Activated T-cell treated with anti-CD3 and anti-CD28 coated beads, Interleukin-2, amount 50 U/mL, for 4 hours (primary cell): ENCODE data around the gene GDF10. TPM values are rescaled to one million over a fixed set of nuclear protein-coding genes. Genes with fewer than 3 reads are reported as not detected.
A peak's percentile ranks its signal among the peaks of the same experiment; 100 is the strongest.

Source experiments
- ATAC-seq, 2 donors: fragments of 200-7000 bp; cut with Tn5 transposase; one replicate each; pipeline ENCODE4 v1.10.0; 2021
- DNase-seq: peaks from one replicate; pipeline ENCODE4 v3.0.0-alpha.2; 2020
- H3K27me3 Mint-ChIP-seq: one replicate; pipeline ENCODE4 v1.8.0; 2021; ENCODE audit warnings: low read depth, mixed read lengths
- H3K36me3 Mint-ChIP-seq: one replicate; pipeline ENCODE4 v1.8.0; 2022; ENCODE audit warnings: mixed read lengths; ENCODE audit not compliant: insufficient read depth
- H3K4me1 Mint-ChIP-seq: one replicate; pipeline ENCODE4 v1.8.0; 2021; ENCODE audit warnings: low read depth, mixed read lengths
- H3K4me3 Mint-ChIP-seq: one replicate; pipeline ENCODE4 v1.8.0; 2021; ENCODE audit warnings: mild to moderate bottlenecking, moderate library complexity, mixed read lengths
- H3K9me3 Mint-ChIP-seq: one replicate; pipeline ENCODE4 v1.8.0; 2021; ENCODE audit warnings: mixed read lengths
- total RNA-seq, 3 donors: library from RNA; stranded (reverse); gene quantifications; one replicate each; pipeline ENCODE4 v1.2.1, GENCODE V29; 2021

GDF10 gene, protein sequence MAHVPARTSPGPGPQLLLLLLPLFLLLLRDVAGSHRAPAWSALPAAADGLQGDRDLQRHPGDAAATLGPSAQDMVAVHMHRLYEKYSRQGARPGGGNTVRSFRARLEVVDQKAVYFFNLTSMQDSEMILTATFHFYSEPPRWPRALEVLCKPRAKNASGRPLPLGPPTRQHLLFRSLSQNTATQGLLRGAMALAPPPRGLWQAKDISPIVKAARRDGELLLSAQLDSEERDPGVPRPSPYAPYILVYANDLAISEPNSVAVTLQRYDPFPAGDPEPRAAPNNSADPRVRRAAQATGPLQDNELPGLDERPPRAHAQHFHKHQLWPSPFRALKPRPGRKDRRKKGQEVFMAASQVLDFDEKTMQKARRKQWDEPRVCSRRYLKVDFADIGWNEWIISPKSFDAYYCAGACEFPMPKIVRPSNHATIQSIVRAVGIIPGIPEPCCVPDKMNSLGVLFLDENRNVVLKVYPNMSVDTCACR
- total RNA-seq: under 1 TPM; 0.25 to 0.43 (median 0.37) TPM

DNA sequence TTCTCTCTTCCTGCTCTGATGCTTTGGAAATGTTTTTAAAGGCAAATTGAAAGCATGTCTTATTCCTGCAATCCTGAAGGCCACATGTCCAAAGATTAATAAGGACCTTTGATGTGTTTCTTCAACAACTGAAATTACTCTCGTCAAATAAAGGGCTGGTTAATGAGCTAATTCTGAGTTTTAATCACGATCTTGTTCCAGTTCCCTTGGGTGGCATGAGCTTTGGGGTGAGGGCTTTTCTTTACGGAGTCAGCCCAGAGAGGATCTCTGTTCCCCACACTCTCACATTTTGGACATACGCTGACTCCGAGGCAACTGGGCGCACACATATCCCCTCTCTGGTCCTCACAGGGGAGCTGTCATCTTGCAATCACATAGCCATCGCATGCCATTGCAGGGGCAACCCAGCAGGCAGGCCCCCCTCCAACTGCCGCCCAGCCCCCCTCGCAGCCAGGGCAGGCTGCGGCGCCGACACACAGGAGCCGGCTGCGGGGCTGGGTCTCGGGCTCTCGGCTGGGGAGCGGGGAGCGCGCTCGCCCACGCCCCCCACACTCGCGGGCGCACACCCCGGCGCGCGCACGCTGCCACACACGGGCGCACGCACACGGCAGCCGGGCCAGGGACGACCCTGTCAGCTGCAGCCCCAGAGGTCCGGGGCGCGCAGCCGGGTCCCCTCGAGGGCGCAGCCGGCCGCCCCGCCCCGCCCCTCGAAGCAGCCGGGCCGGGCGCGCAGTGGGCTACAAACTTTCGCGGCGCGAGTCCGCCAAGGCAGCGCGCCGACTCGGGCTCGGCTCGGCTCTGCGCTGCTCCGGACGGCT is at the start of gene GDF10:
GDF10 (plus strand) TSS at position 587 of the 818 bp plus-strand sequence. CDS start 455 bp downstream, outside the sequence.
- Mint-ChIP-seq H3K9me3 (no peaks in the 10 kb centered on the region), H3K4me1 (peaks cover 9% of the 10 kb centered on the region), H3K4me3 (peak within 1 kb of the TSS; percentile 59), H3K27me3 (peaks cover 10% of the 10 kb centered on the region), H3K36me3 (no peaks in the 10 kb centered on the region)
- ATAC-seq (peak; percentile 67 to 70), DNase-seq (peak; percentile 30)

DNA sequence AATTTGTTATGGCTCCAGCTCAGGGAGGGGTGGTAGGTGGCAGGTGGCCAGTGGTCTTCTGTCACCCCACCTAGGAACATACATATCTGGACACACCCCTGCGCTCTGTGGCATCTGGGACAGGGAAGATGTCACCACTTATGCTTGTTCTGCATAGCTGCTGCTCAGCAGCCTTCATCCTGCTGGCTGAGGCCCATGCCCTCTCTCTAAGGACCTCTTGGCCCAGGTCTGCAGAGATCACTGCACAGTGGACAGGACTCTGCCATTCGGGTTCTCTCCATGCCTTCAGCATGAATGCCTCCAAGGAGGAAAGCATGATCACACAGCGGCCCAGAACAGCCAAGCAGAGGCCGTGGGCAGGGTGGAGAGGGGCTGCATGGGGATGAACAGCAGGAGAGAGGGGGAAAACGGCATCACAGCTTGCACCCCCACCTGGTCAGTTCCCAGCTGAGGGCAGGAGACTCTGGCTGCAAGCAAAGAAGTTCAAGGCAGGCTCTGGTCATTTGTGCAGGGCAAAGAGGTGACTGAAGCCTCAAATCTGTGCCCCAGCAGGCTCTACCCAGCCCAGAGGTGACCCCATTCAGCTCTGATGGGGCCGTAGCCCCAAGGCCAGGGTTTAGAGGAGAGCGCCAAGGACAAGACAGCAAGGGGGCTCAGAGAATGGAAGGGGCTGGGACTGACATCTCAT is 47.8 kb upstream of the GDF10 start:
- Mint-ChIP-seq H3K36me3 (no peaks in the 10 kb centered on the region), H3K27me3 (no peaks in the 10 kb centered on the region), H3K4me3 (no peak overlapping the region), H3K9me3 (peaks cover 2% of the 10 kb centered on the region), H3K4me1 (peaks cover 31% of the 10 kb centered on the region)
- ATAC-seq (no peak), DNase-seq (no peak)

DNA sequence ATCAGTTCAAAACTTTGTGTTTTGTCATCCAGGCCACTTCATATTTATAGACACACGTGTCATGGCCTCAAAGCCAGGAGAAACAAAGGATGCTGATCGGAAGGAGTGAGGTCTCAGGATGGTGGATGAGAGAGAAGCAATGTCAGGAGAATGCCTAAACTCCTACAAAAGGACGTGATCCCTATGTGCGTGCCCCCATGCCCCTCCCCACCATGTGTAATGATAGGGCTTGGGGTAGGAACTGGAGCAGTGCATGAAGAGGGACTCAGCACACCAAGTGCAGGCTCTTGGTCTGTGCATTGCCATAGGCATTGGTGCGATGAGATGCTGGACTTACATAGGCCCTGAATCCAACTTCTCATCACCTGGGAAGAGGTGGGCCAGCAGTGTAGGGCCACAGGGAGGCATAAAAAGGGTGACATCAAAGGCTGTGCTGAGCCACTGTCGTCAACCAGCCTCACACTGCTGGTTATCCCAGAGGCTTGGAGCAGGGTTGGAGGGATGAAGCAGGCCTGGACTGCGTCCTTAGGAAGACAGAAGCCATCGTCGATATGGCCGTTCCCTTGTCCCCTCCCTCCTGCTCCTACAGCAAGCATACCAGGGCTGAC is 46.9 kb upstream of the GDF10 start:
- peaks cover 6% of the 10 kb centered on the region for H3K9me3 Mint-ChIP-seq
- no peaks in the 10 kb centered on the region for H3K27me3 Mint-ChIP-seq
- ATAC-seq (no peak), DNase-seq (no peak)
- H3K4me3 Mint-ChIP-seq: no peak overlapping the region
- peaks cover 40% of the 10 kb centered on the region for H3K4me1 Mint-ChIP-seq
- no peaks in the 10 kb centered on the region for H3K36me3 Mint-ChIP-seq

DNA sequence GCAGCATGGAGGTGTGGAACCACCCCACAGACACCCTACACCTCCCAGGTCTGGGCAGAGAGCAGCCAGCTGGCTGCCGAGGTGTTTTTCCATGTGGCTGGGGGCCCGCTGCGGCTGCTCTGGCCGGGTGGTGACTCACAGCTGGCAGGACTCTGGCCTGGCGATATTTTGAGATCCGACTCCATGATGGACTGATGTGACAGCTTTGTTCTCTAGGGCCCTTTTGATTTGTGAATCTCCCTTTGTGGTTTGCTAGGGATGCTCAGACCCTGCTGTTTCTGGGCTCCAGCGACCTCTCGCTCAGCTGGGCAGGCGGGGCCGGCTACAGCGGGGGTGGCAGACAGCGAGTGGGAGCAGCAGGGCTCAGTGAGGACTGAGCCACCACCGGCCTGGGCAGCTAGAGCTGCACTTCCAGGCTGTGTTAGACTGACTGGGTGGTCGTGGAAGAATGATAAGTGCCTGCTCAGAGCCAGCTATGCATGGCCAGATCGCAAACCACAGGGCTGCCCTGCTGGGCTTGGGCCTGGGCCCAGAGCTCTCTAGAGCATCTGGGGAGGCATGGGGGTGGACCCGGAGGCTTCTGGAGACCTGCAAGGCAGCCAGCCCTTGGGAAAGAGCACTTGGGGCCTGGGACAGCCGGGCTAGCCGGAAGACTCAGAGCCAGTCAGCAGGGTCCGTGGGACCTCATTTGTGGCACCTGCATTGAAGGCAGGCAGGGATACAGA is 46.2 kb upstream of the GDF10 start:
- Mint-ChIP-seq H3K4me3 (no peak overlapping the region), H3K9me3 (peaks cover 6% of the 10 kb centered on the region), H3K27me3 (no peaks in the 10 kb centered on the region), H3K4me1 (peaks cover 44% of the 10 kb centered on the region), H3K36me3 (no peaks in the 10 kb centered on the region)
- no peak for DNase-seq
- ATAC-seq: no peak

DNA sequence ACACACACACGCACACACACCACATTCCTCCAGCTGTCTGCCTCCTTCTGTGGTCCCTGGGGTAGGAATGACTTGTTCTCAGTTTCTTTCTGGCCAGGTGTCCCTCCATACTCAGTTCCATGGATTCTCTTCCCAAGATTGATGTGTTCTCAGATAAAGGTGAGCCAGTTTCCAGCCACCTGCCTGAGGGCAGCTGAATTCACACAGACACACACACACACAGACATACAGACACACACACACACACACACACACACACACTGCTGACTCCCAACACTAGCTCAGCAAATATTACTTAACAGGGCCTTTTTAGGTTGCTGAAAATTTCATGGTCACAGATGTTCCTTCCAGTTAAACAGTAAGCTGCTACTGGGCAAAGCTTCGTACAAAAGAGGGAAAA is 45.4 kb upstream of the GDF10 start:
- Mint-ChIP-seq H3K27me3 (no peaks in the 10 kb centered on the region), H3K9me3 (peaks cover 6% of the 10 kb centered on the region), H3K4me1 (peaks cover 51% of the 10 kb centered on the region), H3K4me3 (no peak overlapping the region), H3K36me3 (no peaks in the 10 kb centered on the region)
- ATAC-seq: no peak
- DNase-seq: no peak

DNA sequence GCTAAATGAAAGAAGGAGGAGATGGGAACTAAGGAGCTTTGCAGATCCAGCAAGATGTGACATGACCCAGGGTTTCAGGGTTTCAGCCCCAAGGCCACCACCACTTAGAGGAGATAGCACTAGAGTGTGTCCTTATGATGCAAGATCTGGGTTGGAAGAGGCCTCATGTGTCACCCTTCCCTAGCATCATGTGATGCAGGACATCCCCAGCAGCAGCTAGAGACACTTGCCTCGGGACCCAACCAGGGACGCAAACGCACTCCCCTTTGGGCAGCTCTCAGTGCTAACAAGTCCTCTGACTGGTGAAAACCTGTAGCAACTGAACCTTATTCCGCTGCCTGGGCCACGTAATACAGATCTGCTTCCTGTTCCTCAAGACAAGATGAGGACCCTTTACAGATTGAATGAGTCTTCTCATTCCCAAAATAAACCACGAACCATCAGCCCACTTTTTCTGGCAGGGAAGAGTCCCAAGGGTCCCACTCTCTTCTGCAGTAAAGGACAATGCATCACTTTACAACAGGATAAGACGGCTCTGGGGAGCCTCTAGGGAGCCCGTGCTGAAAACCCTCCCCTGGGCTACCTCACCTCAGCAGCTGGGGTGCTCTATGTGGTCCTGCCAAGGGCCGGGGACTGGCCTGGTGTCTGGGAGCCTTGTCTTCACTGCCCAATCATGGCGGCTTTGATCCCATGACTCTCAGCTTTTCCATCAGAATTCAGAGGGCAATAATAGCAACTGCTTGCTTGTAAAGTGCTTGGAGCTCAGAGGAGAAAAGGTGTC is 44.8 kb upstream of the GDF10 start:
- H3K9me3 Mint-ChIP-seq: peaks cover 6% of the 10 kb centered on the region
- H3K27me3 Mint-ChIP-seq: no peaks in the 10 kb centered on the region
- ATAC-seq: no peak
- H3K4me1 Mint-ChIP-seq: peaks cover 57% of the 10 kb centered on the region
- no peak overlapping the region for H3K4me3 Mint-ChIP-seq
- no peak for DNase-seq
- H3K36me3 Mint-ChIP-seq: no peaks in the 10 kb centered on the region

DNA sequence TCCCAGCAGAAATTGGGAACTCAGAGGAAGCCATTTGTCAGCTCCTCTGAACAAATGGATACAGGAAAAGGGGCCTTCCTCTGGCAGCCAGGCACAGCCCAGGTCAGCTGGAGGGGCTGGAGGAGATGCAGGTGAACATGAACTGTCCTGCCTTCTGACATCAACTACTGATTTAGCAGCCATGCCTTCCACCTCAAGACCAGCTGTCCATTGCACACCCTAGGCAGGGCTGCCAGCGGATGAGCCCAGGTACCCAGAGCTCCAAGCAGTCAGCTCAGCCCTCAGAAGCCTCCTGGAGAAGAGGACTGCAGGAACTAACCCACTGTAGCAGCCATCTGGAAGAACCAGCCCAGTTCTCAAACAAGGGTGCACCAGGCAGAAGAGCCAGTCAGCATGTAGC is 44.1 kb upstream of the GDF10 start:
- ATAC-seq: no peak
- DNase-seq: no peak
- Mint-ChIP-seq H3K27me3 (no peaks in the 10 kb centered on the region), H3K4me1 (peaks cover 64% of the 10 kb centered on the region), H3K9me3 (peaks cover 6% of the 10 kb centered on the region), H3K4me3 (no peak overlapping the region), H3K36me3 (no peaks in the 10 kb centered on the region)

DNA sequence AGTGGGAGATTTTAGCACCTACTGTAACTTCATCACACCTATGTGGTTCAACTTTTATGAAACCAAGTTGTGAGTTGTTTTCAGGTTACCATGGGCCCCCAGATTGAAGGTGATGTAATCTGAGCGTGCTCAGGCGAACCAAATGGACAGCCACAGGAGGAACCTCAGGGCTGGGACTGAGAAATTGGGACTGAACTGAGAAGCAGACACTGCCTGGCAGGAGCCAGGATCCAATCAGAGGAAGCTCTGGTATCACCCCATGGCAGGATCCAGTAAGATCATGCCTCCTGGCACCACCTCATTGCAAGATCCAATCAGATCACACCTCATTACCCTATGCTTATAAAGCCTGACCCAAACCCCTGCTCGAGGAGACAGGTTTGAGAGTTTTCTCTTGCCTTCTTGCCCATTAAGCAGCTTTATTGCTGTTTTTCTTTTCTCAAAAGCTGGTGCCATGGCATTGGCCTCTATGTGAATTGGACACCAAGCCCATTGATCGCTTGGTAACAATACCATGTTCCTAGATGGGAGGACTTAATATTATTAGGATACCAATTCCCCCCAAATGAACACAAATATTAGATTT is 43.2 kb upstream of the GDF10 start:
- no peaks in the 10 kb centered on the region for H3K36me3 Mint-ChIP-seq
- no peak overlapping the region for H3K4me3 Mint-ChIP-seq
- peak in 1 of 2 donors; percentile 19 for ATAC-seq
- peaks cover 71% of the 10 kb centered on the region for H3K4me1 Mint-ChIP-seq
- no peaks in the 10 kb centered on the region for H3K27me3 Mint-ChIP-seq
- DNase-seq: no peak
- H3K9me3 Mint-ChIP-seq: peaks cover 6% of the 10 kb centered on the region

DNA sequence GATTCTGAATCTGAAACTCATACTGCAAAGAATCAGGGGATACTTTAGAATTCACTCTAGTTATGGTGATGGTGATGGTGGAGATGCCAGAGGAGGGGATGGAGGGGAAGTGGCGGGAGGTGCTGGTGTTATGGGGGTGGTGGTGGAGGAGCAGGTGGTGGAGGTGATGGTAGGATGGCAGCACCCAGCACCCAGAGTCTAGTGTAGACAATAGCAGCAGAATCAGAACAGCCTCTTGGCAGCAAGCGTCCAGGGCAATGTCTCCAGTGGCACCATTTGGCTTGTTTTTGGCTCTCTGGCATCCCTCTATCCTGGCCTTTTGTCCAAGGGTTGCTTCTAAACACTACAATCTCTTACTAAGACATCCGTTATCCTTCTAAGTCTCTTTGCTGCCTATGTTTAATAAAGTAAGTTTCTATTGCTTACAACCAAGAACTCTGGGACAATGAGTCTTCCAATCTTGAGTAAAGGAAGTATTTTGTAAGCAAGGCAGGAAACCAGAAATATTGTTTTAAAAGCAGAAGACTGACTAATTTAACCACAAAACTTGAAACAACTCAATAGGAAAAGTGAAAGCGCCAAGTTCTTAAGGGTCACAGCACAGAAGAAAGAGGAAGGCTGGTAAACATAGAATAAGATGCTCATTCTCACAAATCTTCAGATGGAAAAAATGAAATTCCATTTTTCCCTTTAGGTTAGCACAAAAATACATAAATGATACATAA is 42.4 kb upstream of the GDF10 start:
- Mint-ChIP-seq H3K4me3 (peak overlapping the region; percentile 6), H3K9me3 (peaks cover 6% of the 10 kb centered on the region), H3K27me3 (no peaks in the 10 kb centered on the region), H3K36me3 (no peaks in the 10 kb centered on the region), H3K4me1 (peaks cover 77% of the 10 kb centered on the region)
- peak; percentile 69 to 70 for ATAC-seq
- no peak for DNase-seq

DNA sequence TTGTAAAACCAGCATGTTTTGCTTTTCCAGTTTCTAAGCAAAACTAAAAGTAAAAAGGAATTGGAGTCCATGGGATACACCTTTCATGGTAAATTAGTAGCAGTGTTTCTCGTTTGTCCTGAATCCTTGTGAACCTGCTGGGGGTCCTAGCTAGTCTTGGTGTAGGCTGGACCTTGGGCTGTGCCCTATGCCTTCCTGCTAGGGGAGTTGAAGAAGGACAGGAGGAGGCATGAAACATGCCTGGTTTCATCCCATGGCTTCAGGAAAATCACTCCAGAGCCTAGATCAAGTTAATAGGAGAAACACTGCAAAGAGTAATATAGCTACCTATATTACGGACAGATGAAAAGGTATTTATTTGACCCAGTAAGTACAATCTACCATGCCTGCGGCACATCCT is 41.1 kb upstream of the GDF10 start:
- Mint-ChIP-seq H3K4me3 (no peak overlapping the region), H3K27me3 (no peaks in the 10 kb centered on the region), H3K36me3 (peaks cover 2% of the 10 kb centered on the region), H3K4me1 (peaks cover 86% of the 10 kb centered on the region), H3K9me3 (peaks cover 8% of the 10 kb centered on the region)
- DNase-seq: no peak
- ATAC-seq: no peak

DNA sequence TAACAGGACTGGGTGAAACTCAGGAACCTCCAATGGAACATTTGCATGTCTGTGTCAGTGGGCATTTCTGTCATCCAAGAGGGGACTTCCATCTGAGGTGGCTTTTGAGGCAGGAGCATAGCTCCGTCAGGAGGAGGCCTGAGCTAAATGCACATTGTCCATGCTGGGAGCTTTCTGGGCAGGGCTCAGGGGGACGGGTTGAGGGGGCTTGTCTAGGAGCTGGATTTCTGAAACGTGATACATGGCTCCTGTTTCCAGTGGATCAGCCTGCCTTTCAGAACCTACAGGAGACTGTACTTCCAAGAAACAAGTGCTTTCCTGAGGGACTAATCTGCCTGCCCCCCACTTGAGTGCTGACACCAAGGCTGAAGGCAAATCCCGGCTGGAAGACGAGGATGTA is 40.5 kb upstream of the GDF10 start:
- H3K27me3 Mint-ChIP-seq: no peaks in the 10 kb centered on the region
- H3K36me3 Mint-ChIP-seq: peaks cover 3% of the 10 kb centered on the region
- no peak overlapping the region for H3K4me3 Mint-ChIP-seq
- H3K4me1 Mint-ChIP-seq: peaks cover 91% of the 10 kb centered on the region
- no peak for DNase-seq
- no peak for ATAC-seq
- H3K9me3 Mint-ChIP-seq: peaks cover 10% of the 10 kb centered on the region

DNA sequence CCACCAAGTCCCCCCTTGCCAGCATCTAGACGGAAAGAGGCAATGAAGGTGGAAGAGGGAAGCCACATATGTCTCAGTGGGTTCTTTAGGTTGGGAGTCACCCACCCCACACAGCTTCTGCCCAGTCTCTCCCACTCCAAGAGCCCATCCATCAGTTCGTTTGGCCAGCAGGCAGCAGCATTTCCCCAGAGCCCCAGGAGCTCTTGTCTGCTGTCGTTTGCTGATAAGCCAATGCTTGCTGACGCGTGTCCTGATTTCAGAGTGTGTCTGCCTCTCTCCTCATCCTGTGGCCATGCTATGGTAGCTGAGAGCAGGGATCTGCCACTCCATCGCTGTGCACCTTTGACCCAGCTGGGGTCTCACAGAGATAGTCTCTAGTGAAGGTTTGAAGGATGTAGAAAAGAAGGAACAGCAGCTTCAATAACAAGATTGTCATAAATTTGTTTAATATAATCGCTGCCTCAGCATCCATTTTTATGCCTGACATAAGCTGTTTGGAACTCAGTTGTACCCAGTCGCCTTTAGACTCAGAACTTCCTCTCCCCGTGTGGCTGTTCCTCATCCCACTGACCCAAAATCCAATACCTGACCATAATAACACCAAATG is 39.4 kb upstream of the GDF10 start:
- Mint-ChIP-seq H3K36me3 (peaks cover 3% of the 10 kb centered on the region), H3K9me3 (peaks cover 10% of the 10 kb centered on the region), H3K4me1 (peaks cover 90% of the 10 kb centered on the region), H3K4me3 (no peak overlapping the region), H3K27me3 (no peaks in the 10 kb centered on the region)
- ATAC-seq (no peak), DNase-seq (no peak)
